Measurements from ENCODE around the gene C16orf89. TPM values are rescaled to one million over a fixed set of nuclear protein-coding genes. Genes with fewer than 3 reads are reported as not detected.

C16orf89 gene
- total RNA-seq, 4 donors from 2014 or later: 1.5 to 2.1 (median 1.9) TPM

DNA sequence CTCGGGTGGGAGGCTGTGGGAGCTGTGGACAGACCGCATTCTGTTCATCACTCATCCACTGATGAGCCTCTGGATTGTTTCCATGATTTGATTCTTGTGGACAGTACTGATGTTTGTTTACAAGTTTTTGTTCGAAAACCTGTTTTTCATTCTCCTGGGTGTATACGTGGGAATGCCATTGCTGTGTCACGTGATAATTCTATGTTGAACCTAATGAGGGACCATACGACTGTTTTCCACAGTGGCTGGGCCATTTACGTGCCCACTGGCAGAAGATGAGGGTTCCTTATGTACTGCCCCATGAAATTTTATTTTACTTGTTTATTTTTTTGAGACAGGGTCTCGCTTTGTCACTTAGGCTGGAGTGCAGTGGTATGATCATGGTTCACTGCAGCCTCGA lies 3.3 kb upstream of the C16orf89 start:
- 87% methylated on average over 9 of the region's 9 CpGs for WGBS
- Histone ChIP-seq H3K4me1 (peaks cover 5 to 23% (median 17%) of the 10 kb centered on the region in 4 donors), H3K27me3 (no peaks in the 10 kb centered on the region), H3K4me3 (no peak overlapping the region), H3K27ac (replicated peaks in 1 of 4) (no peak overlapping the region), H3K9me3 (no peaks in the 10 kb centered on the region), H3K36me3 (peaks cover 0 to 7% (median under 1%) of the 10 kb centered on the region in 4 donors)
- no peak for TF ChIP-seq POLR2A (IDR thresholded peaks at IDR 0.05; ENCODE audit: low read depth)
- no peak for TF ChIP-seq POLR2AphosphoS5 (IDR thresholded peaks at IDR 0.05)
- no peak for TF ChIP-seq EP300 (IDR thresholded peaks at IDR 0.05)
- TF ChIP-seq, protein P1, sequence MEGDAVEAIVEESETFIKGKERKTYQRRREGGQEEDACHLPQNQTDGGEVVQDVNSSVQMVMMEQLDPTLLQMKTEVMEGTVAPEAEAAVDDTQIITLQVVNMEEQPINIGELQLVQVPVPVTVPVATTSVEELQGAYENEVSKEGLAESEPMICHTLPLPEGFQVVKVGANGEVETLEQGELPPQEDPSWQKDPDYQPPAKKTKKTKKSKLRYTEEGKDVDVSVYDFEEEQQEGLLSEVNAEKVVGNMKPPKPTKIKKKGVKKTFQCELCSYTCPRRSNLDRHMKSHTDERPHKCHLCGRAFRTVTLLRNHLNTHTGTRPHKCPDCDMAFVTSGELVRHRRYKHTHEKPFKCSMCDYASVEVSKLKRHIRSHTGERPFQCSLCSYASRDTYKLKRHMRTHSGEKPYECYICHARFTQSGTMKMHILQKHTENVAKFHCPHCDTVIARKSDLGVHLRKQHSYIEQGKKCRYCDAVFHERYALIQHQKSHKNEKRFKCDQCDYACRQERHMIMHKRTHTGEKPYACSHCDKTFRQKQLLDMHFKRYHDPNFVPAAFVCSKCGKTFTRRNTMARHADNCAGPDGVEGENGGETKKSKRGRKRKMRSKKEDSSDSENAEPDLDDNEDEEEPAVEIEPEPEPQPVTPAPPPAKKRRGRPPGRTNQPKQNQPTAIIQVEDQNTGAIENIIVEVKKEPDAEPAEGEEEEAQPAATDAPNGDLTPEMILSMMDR (IDR thresholded peaks at IDR 0.05): no peak
- DNase-seq (ENCODE audit: extremely low spot score): no peak
- intact Hi-C loops (cut with DNase I): no loop called here

DNA sequence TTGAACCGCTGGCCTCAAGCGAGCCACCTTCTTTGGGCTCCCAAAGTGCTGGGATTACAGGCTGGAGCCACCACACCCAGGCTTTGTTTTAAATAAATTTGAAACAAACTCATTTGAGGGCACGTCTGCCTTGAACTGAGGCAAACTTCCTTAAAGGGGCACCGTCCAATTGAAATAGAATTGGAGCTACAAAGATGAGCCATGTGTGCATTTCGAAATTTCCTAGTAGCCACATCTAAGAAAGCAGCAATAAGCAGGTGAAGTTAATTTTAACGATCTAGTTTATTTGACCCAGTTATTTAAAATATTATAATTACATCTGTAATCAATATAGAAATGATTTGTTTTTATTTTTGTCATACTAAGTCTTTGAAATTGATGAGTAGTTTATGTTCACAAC lies 755 bp upstream of the C16orf89 start:
- intact Hi-C loops (cut with DNase I): no loop called here

DNA sequence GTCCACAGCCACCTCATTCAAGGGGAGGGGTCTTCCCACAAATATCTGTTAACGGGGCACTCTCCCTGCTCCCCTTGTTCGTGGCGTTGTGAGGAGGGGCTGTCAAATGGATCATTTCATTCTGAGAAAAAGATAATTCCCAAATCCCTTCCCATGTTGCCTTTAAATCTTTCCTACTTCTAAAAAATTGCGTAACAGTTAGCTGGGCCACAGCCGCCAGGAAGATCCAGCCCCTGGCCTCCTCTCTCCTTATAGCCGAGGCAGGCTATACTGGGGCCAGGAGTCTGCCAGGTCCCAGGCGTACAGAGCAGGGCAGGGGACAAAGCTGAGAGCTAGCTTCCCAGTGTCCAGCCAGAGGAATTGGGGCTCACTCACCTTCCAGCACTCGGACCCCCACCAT lies 430 bp downstream of the C16orf89 start:
- no peak overlapping the region for H3K4me3 ChIP-seq

More for the DNA sequence above, 755 bp upstream of the C16orf89 start:
- Histone ChIP-seq H3K27ac (replicated peaks in 1 of 4) (no peak overlapping the region), H3K4me3 (no peak overlapping the region), H3K36me3 (no peaks in the 10 kb centered on the region), H3K9me3 (no peaks in the 10 kb centered on the region), H3K4me1 (peaks cover 5 to 8% (median 6%) of the 10 kb centered on the region in 4 donors), H3K27me3 (no peaks in the 10 kb centered on the region)
- TF ChIP-seq EP300 (IDR thresholded peaks at IDR 0.05): no peak
- no peak for TF ChIP-seq POLR2A (IDR thresholded peaks at IDR 0.05; ENCODE audit: low read depth)
- TF ChIP-seq, protein P1 (IDR thresholded peaks at IDR 0.05): no peak
- no peak for TF ChIP-seq POLR2AphosphoS5 (IDR thresholded peaks at IDR 0.05)
- no peak for DNase-seq (ENCODE audit: extremely low spot score)
- WGBS: 73% methylated on average over 6 of the region's 6 CpGs

DNA sequence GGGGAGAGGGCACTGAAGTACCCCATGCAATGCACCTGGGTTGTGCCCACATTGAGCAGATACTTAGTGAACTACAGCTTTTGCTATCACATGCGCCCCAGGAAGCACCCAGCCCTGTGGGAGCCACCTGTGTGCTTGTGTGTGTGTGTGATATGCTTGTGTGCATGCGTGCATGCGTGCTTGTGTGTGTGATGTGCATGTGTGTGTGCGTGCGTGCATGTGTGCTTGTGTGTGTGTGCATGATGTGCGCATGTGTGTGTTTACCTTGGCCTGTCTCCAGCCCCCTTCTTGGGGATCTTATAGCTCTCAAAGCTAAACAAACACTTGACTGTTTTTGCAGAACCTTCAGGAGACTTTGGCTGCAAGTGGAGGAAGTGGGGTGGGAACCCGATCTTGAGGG lies 841 bp downstream of the C16orf89 start:
- DNase-seq (ENCODE audit: extremely low spot score): no peak
- Histone ChIP-seq H3K27ac (replicated peaks in 1 of 4) (no peak overlapping the region), H3K36me3 (no peaks in the 10 kb centered on the region), H3K27me3 (peaks cover 0 to 7% (median 0%) of the 10 kb centered on the region in 4 donors), H3K4me3 (no peak overlapping the region), H3K4me1 (no peaks in the 10 kb centered on the region), H3K9me3 (no peaks in the 10 kb centered on the region)
- 68% methylated on average over 7 of the region's 7 CpGs for WGBS
- TF ChIP-seq POLR2A (IDR thresholded peaks at IDR 0.05; ENCODE audit: low read depth) (no peak), EP300 (IDR thresholded peaks at IDR 0.05) (no peak), POLR2AphosphoS5 (IDR thresholded peaks at IDR 0.05) (no peak)
- TF ChIP-seq, protein P1 (IDR thresholded peaks at IDR 0.05): no peak
- intact Hi-C loops (cut with DNase I): no loop called here

More for the DNA sequence above, 430 bp downstream of the C16orf89 start:
- Histone ChIP-seq H3K9me3 (no peaks in the 10 kb centered on the region), H3K27ac (replicated peaks in 1 of 4) (no peak overlapping the region), H3K27me3 (peaks cover 0 to 3% (median 0%) of the 10 kb centered on the region in 4 donors), H3K36me3 (no peaks in the 10 kb centered on the region), H3K4me1 (no peaks in the 10 kb centered on the region)
- 60% methylated on average over 5 of the region's 8 CpGs for WGBS
- no peak for DNase-seq (ENCODE audit: extremely low spot score)
- intact Hi-C loops (cut with DNase I): no loop called here
- TF ChIP-seq EP300 (IDR thresholded peaks at IDR 0.05) (no peak), POLR2A (IDR thresholded peaks at IDR 0.05; ENCODE audit: low read depth) (no peak), POLR2AphosphoS5 (IDR thresholded peaks at IDR 0.05) (no peak)
- TF ChIP-seq, protein P1 (IDR thresholded peaks at IDR 0.05): no peak

Measured in esophagus muscularis mucosa (tissue), 4 donors.